Choroid plexus epithelial cell (primary cell): Measurements from ENCODE around the gene FIBP.

Source experiments
- DNase-seq: peaks from one replicate; pipeline ENCODE4 v3.0.0-alpha.2; 2010; ENCODE audit warnings: low read depth
- H3K4me3 ChIP-seq: 2 replicates; pipeline ENCODE4 v1.5.1; 2011; ENCODE audit warnings: low read depth, mild to moderate bottlenecking, control low read depth, low read length, moderate library complexity
- CTCF ChIP-seq: conservative IDR thresholded peaks from 2 replicates; pipeline ENCODE4 v1.5.1; 2011; ENCODE audit warnings: low read depth, mild to moderate bottlenecking, control low read depth, inconsistent platforms, low read length, moderate library complexity

Gene FIBP

GRCh38 chr11:65915821-65916251 lies 27.6 kb upstream of the FIBP start:
- peak overlapping the region; percentile 6 for H3K4me3 ChIP-seq
- peak; percentile 97 for DNase-seq
- TF ChIP-seq CTCF = no peak

- DNase-seq = no peak
- H3K4me3 ChIP-seq = peak overlapping the region; percentile 13
- TF ChIP-seq CTCF = no peak
These were observed 27.0 kb upstream of the FIBP start for GRCh38 chr11:65915101-65915820.

GRCh38 chr11:65912845-65913244 lies 24.6 kb upstream of the FIBP start:
- no peak overlapping the region for H3K4me3 ChIP-seq
- peak; percentile 50 for DNase-seq
- TF ChIP-seq CTCF = no peak

- peak; percentile 50 for DNase-seq
- peak; percentile 16 for TF ChIP-seq CTCF
- no peak overlapping the region for H3K4me3 ChIP-seq
These were observed 23.7 kb upstream of the FIBP start for GRCh38 chr11:65911682-65912568.

- no peak for TF ChIP-seq CTCF
- no peak overlapping the region for H3K4me3 ChIP-seq
- DNase-seq = no peak
These were observed 19.6 kb upstream of the FIBP start for GRCh38 chr11:65907878-65908277.

DNA sequence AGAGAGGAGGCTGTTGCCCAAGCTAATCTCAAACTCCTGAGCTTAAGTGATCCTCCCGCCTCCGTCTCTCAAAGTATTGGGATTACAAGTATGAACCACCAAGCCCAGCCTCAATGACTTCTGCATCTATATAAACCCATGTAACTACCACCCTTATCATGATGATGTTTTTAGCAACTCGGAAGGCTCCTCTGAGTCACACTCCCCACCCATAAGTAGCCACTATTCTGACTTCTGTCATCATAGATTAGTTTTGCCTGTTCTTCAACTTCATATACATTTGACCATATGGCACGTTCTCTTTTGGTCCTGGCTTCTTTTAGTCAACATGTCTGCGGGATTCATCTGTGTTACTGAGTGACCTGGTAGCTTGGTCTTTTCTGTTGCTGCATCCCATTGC lies 18.3 kb upstream of the FIBP start:
- no peak for TF ChIP-seq CTCF

GRCh38 chr11:65903715-65904114 lies 15.4 kb upstream of the FIBP start:
- no peak for DNase-seq
- no peak overlapping the region for H3K4me3 ChIP-seq
- TF ChIP-seq CTCF = no peak

More for the DNA sequence above, 18.3 kb upstream of the FIBP start:
- H3K4me3 ChIP-seq = no peak overlapping the region
- no peak for DNase-seq
